ENCODE results near the gene ANAPC10.

DNA sequence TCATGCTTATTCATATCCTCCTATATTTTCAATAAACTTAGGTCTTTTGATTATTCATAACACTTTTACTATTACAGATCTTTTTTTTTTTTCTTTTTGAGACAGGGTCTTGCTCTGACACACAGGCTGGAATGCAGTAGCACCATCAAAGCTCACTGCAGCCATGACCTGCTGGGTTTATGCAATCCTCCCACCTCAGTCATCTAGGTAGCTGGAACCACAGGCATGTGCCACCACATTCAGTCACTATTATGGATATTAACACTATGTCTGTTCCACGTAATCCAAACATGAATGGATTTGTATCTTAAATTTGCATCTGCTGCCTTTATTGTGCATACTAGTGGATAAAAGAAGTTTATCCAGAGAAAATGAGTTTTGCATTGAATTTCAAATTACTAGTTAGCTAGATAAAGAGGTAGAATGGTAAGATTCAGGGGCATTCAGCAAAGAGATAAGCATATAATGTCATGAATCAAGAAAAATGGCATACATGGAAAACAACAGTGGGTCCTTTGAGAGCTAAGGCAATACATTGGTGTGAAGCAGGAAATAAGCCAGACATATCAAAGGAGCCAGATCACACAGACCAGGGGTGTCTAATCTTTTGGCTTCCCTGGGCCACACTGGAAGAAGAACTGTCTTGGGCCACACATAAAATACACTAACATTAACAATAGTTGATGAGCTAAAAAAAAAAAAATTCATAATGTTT, 13.9 kb downstream of the ANAPC10 start:
- TF ChIP-seq POLR2A (IDR thresholded peaks at IDR 0.05) (no peak), EP300 (IDR thresholded peaks at IDR 0.05) (no peak), POLR2AphosphoS5 (IDR thresholded peaks at IDR 0.05) (no peak)
- TF ChIP-seq, protein P1, sequence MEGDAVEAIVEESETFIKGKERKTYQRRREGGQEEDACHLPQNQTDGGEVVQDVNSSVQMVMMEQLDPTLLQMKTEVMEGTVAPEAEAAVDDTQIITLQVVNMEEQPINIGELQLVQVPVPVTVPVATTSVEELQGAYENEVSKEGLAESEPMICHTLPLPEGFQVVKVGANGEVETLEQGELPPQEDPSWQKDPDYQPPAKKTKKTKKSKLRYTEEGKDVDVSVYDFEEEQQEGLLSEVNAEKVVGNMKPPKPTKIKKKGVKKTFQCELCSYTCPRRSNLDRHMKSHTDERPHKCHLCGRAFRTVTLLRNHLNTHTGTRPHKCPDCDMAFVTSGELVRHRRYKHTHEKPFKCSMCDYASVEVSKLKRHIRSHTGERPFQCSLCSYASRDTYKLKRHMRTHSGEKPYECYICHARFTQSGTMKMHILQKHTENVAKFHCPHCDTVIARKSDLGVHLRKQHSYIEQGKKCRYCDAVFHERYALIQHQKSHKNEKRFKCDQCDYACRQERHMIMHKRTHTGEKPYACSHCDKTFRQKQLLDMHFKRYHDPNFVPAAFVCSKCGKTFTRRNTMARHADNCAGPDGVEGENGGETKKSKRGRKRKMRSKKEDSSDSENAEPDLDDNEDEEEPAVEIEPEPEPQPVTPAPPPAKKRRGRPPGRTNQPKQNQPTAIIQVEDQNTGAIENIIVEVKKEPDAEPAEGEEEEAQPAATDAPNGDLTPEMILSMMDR (IDR thresholded peaks at IDR 0.05), result no peak

All from sigmoid colon (tissue), 4 donors.